ENCODE data around the gene ADAMTS10.
"Not testable (repeated sequence)": the region's sequence is repeated elsewhere in the genome, so short reads cannot be mapped to it uniquely, and the experiment has no call there.

ADAMTS10 gene

DNA sequence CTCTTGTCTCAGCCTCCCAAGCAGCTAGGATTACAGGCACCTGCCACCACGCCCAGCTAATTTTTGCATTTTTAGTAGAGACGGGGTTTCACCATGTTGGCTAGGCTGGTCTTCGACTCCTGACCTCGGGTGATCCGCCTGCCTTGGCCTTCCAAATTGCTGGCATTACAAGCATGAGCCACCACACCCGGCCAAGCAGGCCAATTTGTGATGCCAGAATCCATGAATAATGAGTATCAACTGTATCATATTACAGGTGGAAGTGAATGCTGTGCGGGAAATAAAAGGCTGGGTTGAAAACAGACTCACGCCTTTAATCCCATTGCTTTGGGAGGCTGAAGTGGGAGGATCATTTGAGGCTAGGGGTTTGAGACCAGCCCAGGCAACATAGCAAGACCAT, 16.3 kb upstream of the ADAMTS10 start:
- no peak for DNase-seq (ENCODE audit: low spot score)

DNA sequence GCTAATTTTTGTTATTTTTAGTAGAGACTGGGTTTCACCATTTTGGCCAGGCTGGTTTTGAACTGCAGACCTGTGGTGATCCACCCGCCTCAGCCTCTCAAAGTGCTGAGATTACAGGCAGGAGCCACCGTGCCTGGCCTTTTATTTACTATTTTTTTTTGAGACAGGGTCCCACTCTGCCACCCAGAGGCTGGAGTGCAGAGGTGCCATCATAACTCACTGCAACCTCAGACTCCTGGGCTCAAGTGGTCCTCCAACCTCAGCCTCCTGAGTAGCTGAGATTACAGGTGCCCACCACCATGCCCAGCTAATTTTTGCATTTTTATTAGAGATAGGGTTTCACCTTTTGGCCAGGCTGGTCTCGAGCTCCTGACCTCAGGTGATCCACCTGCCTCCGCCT, 12.4 kb upstream of the ADAMTS10 start:
- DNase-seq (ENCODE audit: low spot score), result not testable (repeated sequence)

- no peak for DNase-seq (ENCODE audit: low spot score)
Observed at GRCh38 chr19:8618751-8619150, 8.2 kb upstream of the ADAMTS10 start.

- DNase-seq (ENCODE audit: low spot score), result no peak
Observed at GRCh38 chr19:8617984-8618383, 7.5 kb upstream of the ADAMTS10 start.

DNA sequence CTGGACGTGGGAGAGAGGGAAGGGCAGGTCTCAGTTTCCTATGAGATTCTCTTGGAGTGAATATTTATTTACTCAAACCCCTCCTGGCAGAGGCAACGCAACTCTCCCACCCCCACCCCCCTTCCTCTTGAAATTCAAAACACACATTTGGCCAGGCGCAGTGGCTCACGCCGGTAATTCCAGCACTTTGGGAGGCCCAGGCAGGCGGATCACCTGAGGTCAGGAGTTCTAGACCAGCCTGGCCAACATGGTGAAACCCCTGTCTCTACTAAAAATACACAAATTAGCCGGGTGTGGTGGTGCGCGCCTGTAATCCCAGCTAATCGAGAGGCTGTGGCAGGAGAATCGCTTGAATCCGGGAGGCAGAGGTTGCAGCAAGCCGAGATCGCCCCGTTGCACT, 6.8 kb upstream of the ADAMTS10 start:
- DNase-seq (ENCODE audit: low spot score), result not testable (repeated sequence)

DNA sequence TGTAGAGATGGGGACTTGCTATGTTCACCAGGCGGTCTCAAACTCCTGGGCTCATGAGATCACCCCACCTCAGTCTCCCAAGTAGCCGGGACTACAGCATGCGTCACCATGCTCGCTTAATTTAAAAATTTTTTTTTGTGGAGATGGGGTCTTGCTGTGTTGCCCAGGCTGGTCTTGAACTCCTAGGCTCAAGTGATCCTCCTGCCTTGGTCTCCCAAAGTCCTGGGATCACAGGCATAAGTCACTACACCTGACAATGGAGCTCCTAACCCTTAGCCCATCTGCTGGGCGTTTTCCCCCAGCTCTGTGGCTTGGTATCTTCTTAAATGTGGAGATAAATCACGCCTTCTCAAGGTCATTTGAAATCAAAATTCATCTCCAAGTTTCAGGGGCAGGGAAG, 6.3 kb upstream of the ADAMTS10 start:
- no peak for DNase-seq (ENCODE audit: low spot score)

GRCh38 chr19:8615813-8616596, 5.5 kb upstream of the ADAMTS10 start:
- peak; percentile 59 for DNase-seq (ENCODE audit: low spot score)

DNA sequence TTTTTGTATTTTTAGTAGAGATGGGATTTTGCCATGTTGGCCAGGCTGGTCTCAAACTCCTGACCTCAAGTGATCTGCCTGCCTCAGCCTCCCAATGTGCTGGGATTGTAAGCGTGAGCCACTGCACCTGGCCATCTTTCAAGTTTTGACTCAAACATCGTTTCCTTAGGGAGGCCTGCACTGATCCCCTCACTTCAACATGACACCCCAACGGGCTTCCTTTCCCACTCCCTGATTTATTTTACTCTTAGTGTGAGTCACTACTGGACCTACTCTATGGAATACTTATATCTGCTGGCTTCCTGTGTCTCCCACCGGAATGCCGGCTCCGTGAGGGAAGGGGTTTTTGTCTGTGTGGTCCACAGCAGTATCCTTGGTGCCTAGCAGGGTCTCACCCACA, 4.5 kb upstream of the ADAMTS10 start:
- DNase-seq (ENCODE audit: low spot score), result no peak

GRCh38 chr19:8614455-8614854, 3.9 kb upstream of the ADAMTS10 start:
- DNase-seq (ENCODE audit: low spot score), result no peak

DNA sequence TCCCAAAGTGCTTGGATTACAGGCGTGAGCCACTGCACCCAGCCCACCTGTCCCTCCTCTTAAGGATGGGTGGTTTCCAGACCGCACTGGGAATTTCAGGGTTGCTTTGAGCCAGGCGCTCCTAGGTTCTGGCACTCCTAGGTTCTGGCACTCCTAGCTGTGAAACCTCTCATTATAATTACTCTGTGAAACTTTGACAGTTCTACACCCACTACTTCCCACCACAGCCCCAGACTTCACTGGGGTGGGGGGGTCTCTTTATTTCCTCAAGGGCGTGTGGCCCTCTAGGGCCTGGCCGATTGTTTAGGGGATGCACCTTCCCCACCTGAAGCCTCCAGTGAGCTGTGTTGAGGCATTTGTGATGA, 2.3 kb upstream of the ADAMTS10 start:
- DNase-seq (ENCODE audit: low spot score), result no peak

DNA sequence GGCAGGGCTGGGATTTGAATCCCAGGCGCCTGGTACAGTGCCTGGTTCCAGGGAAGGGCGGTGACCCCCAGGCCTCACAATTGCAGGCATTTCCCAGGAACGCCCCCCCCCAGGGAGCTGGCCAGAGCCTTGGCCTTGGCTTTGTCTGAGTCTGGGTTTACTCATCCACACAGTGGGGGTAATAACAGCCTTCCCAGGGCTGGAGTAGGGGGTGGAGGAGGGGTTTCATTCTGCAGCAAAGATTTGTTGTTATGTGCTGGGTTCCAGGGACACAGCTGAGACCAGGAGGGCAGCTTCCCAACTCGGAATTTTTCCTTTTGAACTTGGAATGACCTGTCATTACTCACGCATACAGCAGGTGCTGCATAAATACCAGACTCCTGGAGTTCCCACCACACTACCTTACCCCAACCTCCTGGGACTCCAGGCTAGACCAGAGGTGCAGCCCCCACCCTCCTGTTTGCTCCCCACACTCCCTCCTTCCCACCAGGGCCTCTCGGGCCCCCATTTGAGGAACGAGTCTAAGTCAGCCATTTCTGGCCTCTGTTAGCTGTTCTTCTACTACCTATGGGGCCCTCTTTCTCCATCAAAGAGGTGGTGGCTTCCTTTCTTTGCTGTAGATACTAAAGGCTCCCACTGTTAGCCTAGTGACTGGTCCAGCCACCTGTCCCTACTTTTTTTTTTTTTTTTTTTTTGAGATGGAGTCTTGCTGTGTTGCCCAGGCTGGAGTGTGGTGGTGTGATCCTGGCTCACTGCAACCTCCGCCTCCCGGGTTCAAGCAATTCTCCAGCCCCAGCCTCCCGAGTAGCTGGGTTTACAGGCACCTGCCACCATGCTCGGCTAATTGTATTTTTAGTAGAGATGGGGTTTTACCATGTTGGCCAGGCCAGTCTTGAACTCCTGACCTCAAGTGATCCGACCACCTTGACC, 1.6 kb upstream of the ADAMTS10 start:
- no peak for DNase-seq (ENCODE audit: low spot score)

DNA sequence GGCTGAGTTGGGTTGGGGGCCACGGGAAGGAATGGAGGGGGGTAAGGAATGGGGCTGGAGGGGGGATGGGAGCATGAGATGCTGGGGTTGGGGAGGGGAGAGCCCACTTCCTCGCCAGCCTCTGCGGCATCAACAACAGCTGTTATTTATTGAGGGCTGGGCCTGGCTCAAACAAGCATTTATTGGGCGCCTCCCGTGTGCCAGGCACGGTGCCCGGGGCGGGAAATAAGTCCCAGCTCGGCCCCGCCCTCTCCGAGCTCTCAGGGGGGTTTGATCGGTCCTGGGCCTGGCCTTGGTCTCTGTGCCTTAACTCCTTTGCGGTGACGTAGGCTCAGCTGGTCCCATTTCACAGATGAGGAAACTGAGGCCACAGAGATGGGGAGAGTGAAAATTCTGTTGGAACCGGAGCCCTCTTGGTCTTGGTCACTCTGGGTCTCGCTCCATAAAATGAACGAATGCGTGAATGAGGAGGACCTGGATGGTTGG, 919 bp upstream of the ADAMTS10 start:
- DNase-seq (ENCODE audit: low spot score), result no peak

DNA sequence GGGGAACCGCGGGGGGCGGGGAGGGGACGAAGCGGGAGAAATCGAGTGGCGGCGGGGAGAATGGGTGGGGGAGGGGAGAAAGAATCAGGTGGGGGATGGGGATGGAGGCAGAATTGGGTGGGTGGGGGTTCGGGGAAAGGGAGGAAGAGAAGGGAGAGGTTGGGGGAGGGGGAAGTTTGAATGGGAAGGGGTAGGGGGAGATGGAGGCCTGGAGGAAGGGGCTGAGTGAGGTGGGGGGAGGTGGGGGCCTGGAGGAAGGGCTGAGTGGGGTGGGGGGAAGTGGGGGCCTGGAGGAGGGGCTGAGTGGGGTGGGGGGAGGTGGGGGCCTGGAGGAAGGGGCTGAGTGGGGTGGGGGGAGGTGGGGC, 403 bp upstream of the ADAMTS10 start:
- no peak for DNase-seq (ENCODE audit: low spot score)

DNA sequence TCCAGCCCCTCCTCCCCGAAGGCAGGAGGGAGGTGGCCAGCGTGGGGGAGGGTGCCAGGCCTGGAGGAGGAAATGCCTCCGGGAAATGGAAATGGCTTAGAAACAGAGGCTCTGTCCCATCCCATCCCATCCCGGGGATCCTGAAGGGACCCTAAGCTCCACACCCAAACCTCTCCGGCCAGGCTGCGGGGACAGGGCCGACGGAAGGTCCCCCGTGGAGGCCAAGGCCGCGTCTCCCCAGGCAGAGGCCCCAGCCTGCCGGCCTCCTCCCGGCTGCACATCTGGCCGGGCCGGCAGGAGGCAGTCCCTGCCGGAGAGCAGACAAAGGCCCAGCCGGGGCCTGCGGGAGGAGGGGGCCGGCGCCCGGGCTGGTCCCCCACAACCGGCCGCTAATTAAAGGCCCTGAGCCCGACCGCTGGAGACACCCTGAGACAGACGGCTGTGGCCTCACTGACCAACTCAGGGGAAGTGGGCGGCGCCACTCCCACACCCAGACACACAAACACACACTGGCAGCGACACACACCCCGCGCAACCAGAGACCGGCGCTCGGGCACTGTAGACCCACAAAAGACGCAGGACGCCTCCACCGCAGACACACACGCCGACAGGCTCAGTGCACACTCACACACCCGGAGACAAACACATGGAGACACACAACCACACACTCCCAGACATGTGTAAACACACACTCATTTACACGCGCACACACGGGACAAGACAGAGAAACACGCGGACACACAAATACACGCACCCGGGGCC, 1.1 kb downstream of the ADAMTS10 start:
- peak; percentile 46 for DNase-seq (ENCODE audit: low spot score)

DNA sequence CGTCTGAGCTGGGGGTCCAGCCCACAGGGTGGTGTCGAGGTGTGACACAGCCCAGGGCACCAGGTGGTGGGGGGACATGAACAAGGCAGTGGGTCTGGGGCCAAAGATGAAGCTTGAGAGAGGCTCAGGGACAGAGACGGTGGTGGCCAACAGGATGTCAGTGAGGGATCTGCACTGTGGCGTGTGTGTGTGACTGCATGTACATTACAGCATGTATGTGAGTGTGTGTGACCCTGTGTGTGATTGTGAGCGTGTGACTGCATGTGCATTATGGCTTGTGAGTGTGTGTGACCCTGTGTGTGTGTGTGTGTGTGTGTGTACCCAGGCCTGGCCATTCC, 1.6 kb downstream of the ADAMTS10 start:
- DNase-seq (ENCODE audit: low spot score), result no peak

- DNase-seq (ENCODE audit: low spot score), result peak; percentile 20
Observed at GRCh38 chr19:8607386-8607785, 3.1 kb downstream of the ADAMTS10 start.

DNA sequence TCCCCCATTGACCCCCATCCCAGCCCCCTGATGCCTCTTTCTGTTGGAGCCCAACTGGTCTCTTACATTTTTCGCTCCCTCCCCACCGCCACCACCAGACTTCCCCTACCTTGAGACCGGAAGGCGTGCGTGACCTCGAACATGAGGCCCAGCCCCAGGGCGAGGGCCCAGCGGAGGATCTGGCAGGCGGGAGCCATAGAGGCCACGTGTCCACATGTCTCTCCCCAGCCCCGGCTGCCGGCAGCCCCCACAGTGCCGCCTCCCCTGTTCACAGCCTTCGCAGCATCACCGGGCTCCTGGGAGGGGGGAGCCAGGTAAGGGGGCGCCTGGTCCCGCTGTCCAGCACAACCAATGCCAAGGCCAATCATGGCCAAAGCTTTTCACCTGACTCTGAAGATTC, 5.0 kb downstream of the ADAMTS10 start:
- no peak for DNase-seq (ENCODE audit: low spot score)

DNA sequence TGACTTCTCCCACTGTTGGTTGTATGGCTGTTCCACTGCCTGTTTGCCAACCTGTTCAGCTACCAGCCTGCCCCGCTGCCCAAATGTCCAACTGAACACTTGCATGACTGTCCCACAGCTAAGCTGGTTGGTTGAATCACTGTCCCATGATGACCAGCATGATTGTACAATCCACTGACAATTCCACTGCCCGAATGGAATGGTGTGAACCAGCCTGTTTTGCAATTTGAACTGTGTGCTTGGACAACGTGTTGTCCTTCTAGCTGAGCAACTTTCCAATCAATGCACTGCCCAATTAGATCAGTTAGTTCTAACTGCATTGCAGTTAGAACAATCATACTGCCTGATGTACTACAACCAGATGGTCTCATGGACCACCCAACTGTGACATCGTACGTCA, 8.7 kb downstream of the ADAMTS10 start:
- no peak for DNase-seq (ENCODE audit: low spot score)

DNA sequence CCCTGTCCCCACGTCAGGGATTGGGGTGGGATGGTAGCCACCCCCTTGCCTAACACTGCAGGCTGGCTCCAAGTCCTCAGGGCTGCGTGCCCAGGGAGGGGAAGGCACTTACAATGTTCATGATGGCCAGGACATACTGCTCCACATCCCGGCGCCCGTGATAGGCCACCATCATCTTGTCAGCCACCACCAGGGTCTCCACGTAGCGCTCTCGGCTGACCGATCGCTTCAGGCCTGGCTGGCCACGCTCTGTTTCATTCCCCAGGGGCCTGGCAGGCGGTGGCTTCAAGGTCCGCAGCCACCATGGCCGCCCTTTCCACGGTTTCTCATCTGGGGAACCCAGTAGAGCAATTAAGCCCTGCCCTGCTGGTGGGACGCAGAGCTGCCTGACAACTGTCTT, 9.7 kb downstream of the ADAMTS10 start:
- no peak for DNase-seq (ENCODE audit: low spot score)

DNA sequence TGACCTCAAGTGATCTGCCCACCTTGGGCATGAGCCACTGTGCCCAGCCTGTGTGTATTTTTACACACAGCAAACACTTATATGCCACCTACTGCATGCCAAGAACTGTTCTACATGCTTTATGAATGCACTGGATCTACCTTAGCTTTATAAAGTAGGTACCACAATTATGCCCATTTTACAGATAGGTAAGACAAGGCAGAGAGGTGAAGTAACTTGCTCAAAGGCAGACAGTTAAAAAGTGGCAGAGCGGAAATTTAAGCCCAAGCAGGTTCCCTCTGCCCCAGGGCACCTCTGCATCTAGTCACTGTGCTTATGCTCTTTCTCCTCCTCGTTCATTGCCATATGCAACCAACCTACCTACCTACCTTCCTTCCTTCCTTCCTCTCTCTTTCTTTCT, 10.5 kb downstream of the ADAMTS10 start:
- no peak for DNase-seq (ENCODE audit: low spot score)

DNA sequence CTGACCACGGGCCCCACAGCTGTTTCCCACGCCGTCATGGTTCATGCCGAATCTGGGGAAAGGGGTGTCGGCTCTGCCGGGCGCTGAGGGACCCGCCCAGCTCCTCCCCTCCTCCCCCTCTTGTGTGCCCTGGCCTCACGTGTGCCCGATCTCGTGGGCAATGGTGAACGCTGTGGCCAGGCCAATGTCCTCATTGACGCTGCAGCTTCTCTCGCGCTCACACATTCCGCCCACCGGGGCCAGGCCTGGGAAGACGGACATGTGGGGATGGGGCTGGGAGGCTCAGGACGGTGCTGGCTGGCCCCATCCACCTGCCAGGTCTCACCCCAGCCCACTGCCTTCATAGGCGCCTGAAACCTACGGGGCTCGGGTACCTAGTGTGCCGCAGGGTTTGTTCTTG, 14.3 kb downstream of the ADAMTS10 start:
- no peak for DNase-seq (ENCODE audit: low spot score)

GRCh38 chr19:8595651-8596050, 14.9 kb downstream of the ADAMTS10 start:
- no peak for DNase-seq (ENCODE audit: low spot score)

DNA sequence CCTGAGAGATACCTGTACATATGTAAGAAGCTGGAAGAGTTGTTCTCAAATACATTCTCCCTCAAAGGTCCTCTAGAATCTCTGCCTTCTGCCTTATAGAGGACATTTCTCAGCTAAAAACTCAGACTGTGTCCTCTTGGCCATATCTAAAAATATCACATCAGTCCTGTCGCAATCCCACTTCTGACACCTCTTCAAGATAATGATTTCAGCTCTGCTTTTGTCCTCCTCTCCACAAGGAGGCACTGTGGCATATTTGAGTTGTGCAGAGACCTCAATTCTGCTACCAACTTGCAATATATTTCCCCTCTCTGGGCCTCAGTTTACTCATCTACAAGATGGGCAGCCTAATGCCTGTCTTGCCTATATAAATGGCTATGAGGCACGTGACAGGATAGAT, 16.6 kb downstream of the ADAMTS10 start:
- no peak for DNase-seq (ENCODE audit: low spot score)

All from Ammon's horn (tissue), 1 donor.